CD14-positive monocyte (primary cell): Measurements from ENCODE around the gene RPS6KA4. TPM values are rescaled to one million over a fixed set of nuclear protein-coding genes. Genes with fewer than 3 reads are reported as not detected.

Experiments
- DNase-seq, 3 donors: peaks; one replicate each; pipeline ENCODE4 v3.0.0-alpha.2; 2011 to 2022
- H2AFZ ChIP-seq: 2 replicates; pipeline ENCODE4 v1.6.0; 2012; ENCODE audit warnings: mild to moderate bottlenecking, low read depth, low read length, inconsistent platforms; ENCODE audit not compliant: insufficient read depth, poor library complexity, severe bottlenecking
- H3K27ac ChIP-seq, 2 donors: 1 replicate in 1 of 2; 2 replicates in 1 of 2; pipeline ENCODE4 v1.5.1; 2012 to 2013; ENCODE audit warnings: low read length in 2 of 2, control low read depth in 1 of 2, inconsistent platforms in 1 of 2, low read depth in 1 of 2, mild to moderate bottlenecking in 1 of 2
- H3K27me3 ChIP-seq, 2 donors: one replicate each; pipeline versions ENCODE4 v1.6.0 to v1.6.1; 2011 to 2013; ENCODE audit warnings: low read length in 2 of 2; ENCODE audit not compliant: control insufficient read depth in 2 of 2, insufficient read depth in 2 of 2
- H3K36me3 ChIP-seq, 2 donors: replicated peaks in 1 of 2; 1 replicate in 1 of 2; 2 replicates in 1 of 2; pipeline versions ENCODE4 v1.5.1 to v1.6.1; 2012 to 2013; ENCODE audit warnings: low read length in 2 of 2, control low read depth in 1 of 2, inconsistent platforms in 1 of 2, mild to moderate bottlenecking in 1 of 2; ENCODE audit not compliant: insufficient read depth in 2 of 2, control insufficient read depth in 1 of 2
- H3K4me1 ChIP-seq, 2 donors: 1 replicate in 1 of 2; 2 replicates in 1 of 2; pipeline versions ENCODE4 v1.5.1 to v1.6.1; 2012 to 2013; ENCODE audit warnings: low read length in 2 of 2, control low read depth in 1 of 2, inconsistent platforms in 1 of 2, mild to moderate bottlenecking in 1 of 2, moderate library complexity in 1 of 2; ENCODE audit not compliant: insufficient read depth in 2 of 2, control insufficient read depth in 1 of 2
- H3K4me2 ChIP-seq: replicated peaks from 2 replicates; pipeline ENCODE3; 2012; ENCODE audit warnings: low read length, moderate library complexity, mild to moderate bottlenecking; ENCODE audit not compliant: poor library complexity, severe bottlenecking; ENCODE audit errors: extremely low read depth
- H3K4me3 ChIP-seq, 3 experiments: fragments of 200-600 bp in 1 of 3; sonication (generic) in 1 of 3; replicated peaks in 1 of 3; 1 replicate in 2 of 3; 2 replicates in 1 of 3; pipeline ENCODE4 v1.5.1; 2011 to 2013; ENCODE audit warnings: low read length in 3 of 3, mild to moderate bottlenecking in 3 of 3, control low read depth in 2 of 3, low read depth in 2 of 3, inconsistent platforms in 1 of 3, moderate library complexity in 1 of 3
- H3K79me2 ChIP-seq: 2 replicates; pipeline ENCODE4 v1.6.0; 2012; ENCODE audit warnings: mild to moderate bottlenecking, control low read depth, inconsistent platforms, low read length, moderate library complexity; ENCODE audit not compliant: insufficient read depth
- H3K9ac ChIP-seq: 2 replicates; pipeline ENCODE4 v1.6.0; 2017; ENCODE audit warnings: low read length, mild to moderate bottlenecking; ENCODE audit not compliant: insufficient read depth, poor library complexity, severe bottlenecking
- H3K9me3 ChIP-seq, 2 donors: replicated peaks in 1 of 2; 1 replicate in 1 of 2; 2 replicates in 1 of 2; pipeline versions ENCODE4 v1.5.1 to v1.6.1; 2012 to 2013; ENCODE audit warnings: low read length in 2 of 2, control low read depth in 1 of 2; ENCODE audit not compliant: control insufficient read depth in 1 of 2, insufficient read depth in 1 of 2
- H4K20me1 ChIP-seq: 2 replicates; pipeline ENCODE4 v1.6.0; 2012; ENCODE audit warnings: mild to moderate bottlenecking, low read length, control low read depth, moderate library complexity; ENCODE audit not compliant: insufficient read depth
- H3K27ac Mint-ChIP-seq, 7 donors: one replicate each; pipeline ENCODE4 v1.8.0; 2020; ENCODE audit warnings: mild to moderate bottlenecking in 7 of 7, mixed read lengths in 7 of 7, moderate library complexity in 6 of 7, inconsistent platforms in 2 of 7
- H3K27me3 Mint-ChIP-seq, 3 donors: one replicate each; pipeline ENCODE4 v1.8.0; 2021 to 2022; ENCODE audit warnings: low read depth in 3 of 3, mild to moderate bottlenecking in 3 of 3, mixed read lengths in 3 of 3, moderate library complexity in 3 of 3, inconsistent platforms in 1 of 3
- H3K36me3 Mint-ChIP-seq, 2 donors: one replicate each; pipeline ENCODE4 v1.8.0; 2020; ENCODE audit warnings: mixed read lengths in 2 of 2, inconsistent platforms in 1 of 2, mild to moderate bottlenecking in 1 of 2
- H3K4me1 Mint-ChIP-seq: one replicate; pipeline ENCODE4 v1.8.0; 2020; ENCODE audit warnings: mild to moderate bottlenecking, mixed read lengths
- H3K4me3 Mint-ChIP-seq, 2 donors: one replicate each; pipeline ENCODE4 v1.8.0; 2020; ENCODE audit warnings: mild to moderate bottlenecking in 2 of 2, mixed read lengths in 2 of 2, moderate library complexity in 1 of 2
- H3K9me3 Mint-ChIP-seq, 7 donors: one replicate each; pipeline ENCODE4 v1.8.0; 2020 to 2022; ENCODE audit warnings: mixed read lengths in 7 of 7, mild to moderate bottlenecking in 6 of 7, moderate library complexity in 6 of 7, inconsistent platforms in 2 of 7
- CTCF ChIP-seq: fragments of 200-600 bp; IDR thresholded peaks from one replicate; pipeline ENCODE4 v1.8.0; 2022; ENCODE audit warnings: antibody characterized with exemption, mild to moderate bottlenecking
- WGBS: methylation state at CpG from one replicate; pipeline ENCODE4 v1.1.5; 2013; ENCODE audit warnings: missing lambda C conversion rate; ENCODE audit not compliant: insufficient coverage; 5-methylcytosine and 5-hydroxymethylcytosine counted together
- intact Hi-C, 2 donors: fragments of 100-400 bp; cut with micrococcal nuclease; formaldehyde crosslinking; loops; one replicate each; pipeline versions ENCODE4 v1.15.0 to v1.15.1; 2023
- polyA plus RNA-seq, 3 donors: library from polyadenylated mRNA; depleted of rRNA in 1 of 3; unstranded in 2 of 3; stranded (reverse) in 1 of 3; fragments of 300-500 nt in 2 of 3; fragments of >200 nt in 1 of 3; fragmentation: Illumina TruSeq in 2 of 3; gene quantifications; 1 replicate in 2 of 3; 2 replicates in 1 of 3; pipeline ENCODE4 v1.2.3, GENCODE V29; 2012 to 2021

The RPS6KA4 gene
- polyA plus RNA-seq, 3 donors: 16.2 to 110 (median 24.5) TPM

DNA sequence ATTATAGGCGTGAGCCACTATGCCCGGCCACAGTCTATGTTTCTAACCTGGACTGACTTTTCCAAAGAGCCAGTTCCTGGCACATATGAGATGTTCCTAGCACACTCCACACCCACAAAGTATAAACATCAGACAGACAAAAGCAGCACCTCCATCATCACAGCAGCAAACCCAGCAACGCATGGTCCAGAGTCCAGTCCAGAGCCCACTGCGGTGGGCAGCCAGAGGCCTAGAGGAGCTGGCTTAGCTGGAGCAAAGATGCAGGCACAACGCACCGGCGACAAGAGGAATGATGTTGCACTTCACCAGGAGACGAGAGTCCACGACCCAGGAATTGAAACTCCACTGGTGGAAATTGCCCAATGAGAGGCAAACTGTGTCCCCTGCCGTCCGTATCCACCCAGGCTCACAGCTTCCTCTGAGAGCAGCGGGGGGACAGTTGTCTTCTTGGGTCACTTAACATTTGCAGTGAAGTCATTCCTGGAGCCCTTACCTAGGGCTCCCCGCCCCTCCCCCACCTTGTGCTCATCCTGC is 36.6 kb downstream of the RPS6KA4 start:
- H4K20me1 ChIP-seq: no peaks in the 10 kb centered on the region
- peaks cover 0 to 5% (median 4%) of the 10 kb centered on the region in 7 donors for H3K9me3 Mint-ChIP-seq
- H3K79me2 ChIP-seq: peaks cover 37% of the 10 kb centered on the region
- DNase-seq: peak; percentile 55 to 72 (median 70)
- 12% methylated on average over 13 of the region's 13 CpGs for WGBS
- intact Hi-C loops: no loop called here
- H3K36me3 ChIP-seq: no peaks in the 10 kb centered on the region
- H3K4me3 Mint-ChIP-seq: peak overlapping the region; percentile 91 to 99
- H3K36me3 Mint-ChIP-seq: peaks cover 4 to 8% of the 10 kb centered on the region in 2 donors
- H3K27ac ChIP-seq: peak overlapping the region; percentile 83 to 85
- peak overlapping the region; percentile 52 to 86 (median 72) for H3K4me3 ChIP-seq
- H3K4me1 Mint-ChIP-seq: peaks cover 90% of the 10 kb centered on the region
- no peak for TF ChIP-seq CTCF
- peak overlapping the region; percentile 58 for H3K9ac ChIP-seq
- H3K27ac Mint-ChIP-seq: peak overlapping the region; percentile 88 to 96 (median 94)
- peak overlapping the region; percentile 80 for H3K4me2 ChIP-seq
- peaks cover 0 to 1% (median 1%) of the 10 kb centered on the region in 3 donors for H3K27me3 Mint-ChIP-seq
- H2AFZ ChIP-seq: peak overlapping the region; percentile 60
- H3K4me1 ChIP-seq: peaks cover 85 to 91% of the 10 kb centered on the region in 2 donors
- no peaks in the 10 kb centered on the region for H3K27me3 ChIP-seq
- peaks cover 0 to 2% of the 10 kb centered on the region in 2 donors for H3K9me3 ChIP-seq

DNA sequence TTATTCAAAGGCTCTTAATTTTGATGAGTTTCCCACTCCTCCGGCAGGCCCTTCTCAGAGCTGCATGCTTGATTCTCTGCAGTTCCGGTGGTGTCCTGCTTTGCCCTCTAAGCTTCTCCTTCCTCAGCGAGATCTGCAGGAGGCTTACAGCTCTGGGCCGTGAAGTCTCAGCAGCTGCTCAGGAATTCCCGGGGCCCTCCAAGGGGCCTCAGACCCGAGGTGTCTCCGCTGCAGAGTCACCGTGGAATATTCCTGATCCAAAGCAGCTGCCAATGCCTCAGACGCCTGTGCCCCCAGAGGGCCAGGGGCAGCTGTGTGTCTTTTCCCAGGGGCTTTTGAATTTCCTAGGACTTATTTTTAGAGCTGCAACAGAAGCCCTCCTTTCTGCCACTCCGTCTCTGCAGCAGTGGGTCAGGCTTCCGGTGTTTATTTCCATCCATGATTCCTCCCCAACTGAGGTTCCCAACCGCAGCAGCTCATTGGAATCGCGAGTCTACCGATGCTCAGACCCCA is 37.2 kb downstream of the RPS6KA4 start:
- intact Hi-C loops: no loop called here
- 3% methylated on average over 10 of the region's 15 CpGs for WGBS
- peak overlapping the region; percentile 88 to 96 (median 94) for H3K27ac Mint-ChIP-seq

More for the DNA sequence above, 37.2 kb downstream of the RPS6KA4 start:
- H2AFZ ChIP-seq: peak overlapping the region; percentile 60
- H3K9me3 ChIP-seq: no peaks in the 10 kb centered on the region
- peak overlapping the region; percentile 83 to 85 for H3K27ac ChIP-seq
- Mint-ChIP-seq H3K4me3 (peak overlapping the region; percentile 91 to 99), H3K36me3 (peaks cover 3 to 8% of the 10 kb centered on the region in 2 donors), H3K4me1 (peaks cover 90% of the 10 kb centered on the region), H3K9me3 (peaks cover 0 to 2% (median 0%) of the 10 kb centered on the region in 7 donors), H3K27me3 (peaks cover 0 to 1% (median 0%) of the 10 kb centered on the region in 3 donors)
- TF ChIP-seq CTCF: no peak
- DNase-seq: no peak
- H4K20me1 ChIP-seq: no peaks in the 10 kb centered on the region
- peak overlapping the region; percentile 42 for H3K9ac ChIP-seq
- H3K79me2 ChIP-seq: peaks cover 36% of the 10 kb centered on the region
- peak overlapping the region; percentile 52 to 86 (median 72) for H3K4me3 ChIP-seq
- no peaks in the 10 kb centered on the region for H3K27me3 ChIP-seq
- no peaks in the 10 kb centered on the region for H3K36me3 ChIP-seq
- peak overlapping the region; percentile 80 for H3K4me2 ChIP-seq
- H3K4me1 ChIP-seq: peaks cover 84 to 91% of the 10 kb centered on the region in 2 donors
